H9 (cell line): ENCODE data around the gene ZMIZ1. TPM values are rescaled to one million over a fixed set of nuclear protein-coding genes. Genes with fewer than 3 reads are reported as not detected.

Source experiments
- DNase-seq: peaks from one replicate; pipeline ENCODE4 v3.0.0-alpha.2; 2017
- H2AFZ ChIP-seq: one replicate; pipeline ENCODE4 v1.6.1; 2013; ENCODE audit warnings: mild to moderate bottlenecking, low read length, control low read depth, moderate library complexity
- H2AK5ac ChIP-seq: 2 replicates; pipeline ENCODE4 v1.6.1; 2013; ENCODE audit warnings: low read length, control low read depth, mixed read lengths; ENCODE audit not compliant: insufficient read length
- H2BK120ac ChIP-seq: one replicate; pipeline ENCODE4 v1.6.1; 2013; ENCODE audit warnings: low read depth, mild to moderate bottlenecking, low read length, control low read depth, inconsistent platforms; ENCODE audit not compliant: poor library complexity, severe bottlenecking
- H2BK12ac ChIP-seq: 2 replicates; pipeline ENCODE4 v1.6.1; 2013; ENCODE audit warnings: low read length, control low read depth, mixed read lengths, low read depth; ENCODE audit not compliant: insufficient read length
- H2BK15ac ChIP-seq: 2 replicates; pipeline ENCODE4 v1.6.1; 2013; ENCODE audit warnings: low read depth, low read length, control low read depth
- H2BK20ac ChIP-seq: one replicate; pipeline ENCODE4 v1.6.1; 2013; ENCODE audit warnings: low read depth, mild to moderate bottlenecking, low read length, control low read depth, inconsistent platforms; ENCODE audit not compliant: poor library complexity, severe bottlenecking
- H2BK5ac ChIP-seq: 2 replicates; pipeline ENCODE4 v1.6.1; 2013; ENCODE audit warnings: low read length, control low read depth, mixed read lengths; ENCODE audit not compliant: insufficient read length
- H3K14ac ChIP-seq: 2 replicates; pipeline ENCODE4 v1.6.1; 2013; ENCODE audit warnings: low read length, control low read depth; ENCODE audit not compliant: insufficient read depth
- H3K18ac ChIP-seq: 2 replicates; pipeline ENCODE4 v1.6.1; 2013; ENCODE audit warnings: low read depth, mild to moderate bottlenecking, mixed read lengths, low read length, control low read depth; ENCODE audit not compliant: insufficient read length
- H3K23ac ChIP-seq: 2 replicates; pipeline ENCODE4 v1.6.1; 2013; ENCODE audit warnings: low read length, control low read depth, mixed read lengths, low read depth; ENCODE audit not compliant: insufficient read length
- H3K23me2 ChIP-seq: 2 replicates; pipeline ENCODE4 v1.6.1; 2013; ENCODE audit warnings: low read depth, mild to moderate bottlenecking, mixed read lengths, low read length, control low read depth; ENCODE audit not compliant: insufficient read length, poor library complexity, severe bottlenecking
- H3K27ac ChIP-seq: 2 replicates; pipeline ENCODE4 v1.5.1; 2013; ENCODE audit warnings: low read length, control low read depth, mixed read lengths, low read depth; ENCODE audit not compliant: insufficient read length
- H3K27me3 ChIP-seq: 2 replicates; pipeline ENCODE4 v1.6.1; 2013; ENCODE audit warnings: low read length, control low read depth, inconsistent platforms; ENCODE audit not compliant: insufficient read depth
- H3K4ac ChIP-seq: 2 replicates; pipeline ENCODE4 v1.6.1; 2013; ENCODE audit warnings: low read depth, mild to moderate bottlenecking, control low read depth, inconsistent platforms, low read length, moderate library complexity
- H3K4me1 ChIP-seq: 2 replicates; pipeline ENCODE4 v1.6.1; 2013; ENCODE audit warnings: low read length, control low read depth, inconsistent platforms; ENCODE audit not compliant: insufficient read depth
- H3K4me2 ChIP-seq: 2 replicates; pipeline ENCODE4 v1.6.1; 2013; ENCODE audit warnings: low read length, control low read depth, mixed read lengths; ENCODE audit not compliant: insufficient read length, insufficient read depth
- H3K56ac ChIP-seq: 2 replicates; pipeline ENCODE4 v1.6.1; 2013; ENCODE audit warnings: low read depth, mild to moderate bottlenecking, mixed read lengths, low read length, control low read depth; ENCODE audit not compliant: insufficient read length
- H3K79me1 ChIP-seq: 2 replicates; pipeline ENCODE4 v1.6.1; 2013; ENCODE audit warnings: low read depth, mild to moderate bottlenecking, moderate library complexity, low read length, control low read depth, inconsistent platforms; ENCODE audit not compliant: insufficient read depth, poor library complexity, severe bottlenecking
- H3K79me2 ChIP-seq: 2 replicates; pipeline ENCODE4 v1.6.1; 2013; ENCODE audit warnings: low read length, control low read depth, inconsistent platforms; ENCODE audit not compliant: insufficient read depth
- H3K9ac ChIP-seq: 2 replicates; pipeline ENCODE4 v1.6.1; 2013; ENCODE audit warnings: low read length, control low read depth, mixed read lengths; ENCODE audit not compliant: insufficient read length; ENCODE audit errors: extremely low read depth
- H3K9me3 ChIP-seq: one replicate; pipeline ENCODE4 v1.6.1; 2013; ENCODE audit warnings: low read depth, low read length, inconsistent platforms; ENCODE audit not compliant: control insufficient read depth
- H3T11ph ChIP-seq: one replicate; pipeline ENCODE4 v1.6.1; 2013; ENCODE audit warnings: mild to moderate bottlenecking, low read length, control low read depth, inconsistent platforms
- H4K20me1 ChIP-seq: one replicate; pipeline ENCODE4 v1.6.1; 2013; ENCODE audit not compliant: control insufficient read depth, insufficient read length, insufficient read depth
- H4K5ac ChIP-seq: 2 replicates; pipeline ENCODE4 v1.6.1; 2013; ENCODE audit warnings: low read depth, mild to moderate bottlenecking, mixed read lengths, low read length, control low read depth; ENCODE audit not compliant: insufficient read length
- H4K8ac ChIP-seq: replicated peaks from 2 replicates; pipeline ENCODE4 v1.6.1; 2013; ENCODE audit warnings: low read length, control low read depth, mixed read lengths, low read depth; ENCODE audit not compliant: insufficient read length
- H4K91ac ChIP-seq: 2 replicates; pipeline ENCODE4 v1.6.1; 2013; ENCODE audit warnings: low read depth, mild to moderate bottlenecking, moderate library complexity, mixed read lengths, low read length, control low read depth; ENCODE audit not compliant: insufficient read length
- H3K27ac Mint-ChIP-seq, 3 experiments: 2 replicates in 2 of 3; 3 replicates in 1 of 3; pipeline ENCODE4 v1.8.0; 2020 to 2021; ENCODE audit warnings: mixed read lengths in 3 of 3, mild to moderate bottlenecking in 1 of 3, moderate library complexity in 1 of 3
- H3K27me3 Mint-ChIP-seq: 2 replicates; pipeline ENCODE4 v1.8.0; 2021; ENCODE audit warnings: low read depth, mild to moderate bottlenecking, moderate library complexity, mixed read lengths
- H3K36me3 Mint-ChIP-seq, 3 experiments: 2 replicates in 2 of 3; 3 replicates in 1 of 3; pipeline ENCODE4 v1.8.0; 2020 to 2021; ENCODE audit warnings: low read depth in 3 of 3, mixed read lengths in 3 of 3; ENCODE audit not compliant: insufficient read depth in 1 of 3
- H3K4me1 Mint-ChIP-seq, 2 experiments: 2 replicates each; pipeline ENCODE4 v1.8.0; 2020; ENCODE audit warnings: mixed read lengths in 2 of 2
- H3K4me3 Mint-ChIP-seq, 2 experiments: 2 replicates in 1 of 2; 3 replicates in 1 of 2; pipeline ENCODE4 v1.8.0; 2020 to 2021; ENCODE audit warnings: mild to moderate bottlenecking in 2 of 2, mixed read lengths in 2 of 2, moderate library complexity in 1 of 2
- H3K9me3 Mint-ChIP-seq, 2 experiments: 2 replicates in 1 of 2; 3 replicates in 1 of 2; pipeline ENCODE4 v1.8.0; 2020; ENCODE audit warnings: mild to moderate bottlenecking in 2 of 2, mixed read lengths in 2 of 2, moderate library complexity in 1 of 2
- CTCF ChIP-seq: fragments of 200-600 bp; sonication (generic); conservative IDR thresholded peaks from 3 replicates; pipeline ENCODE4 v1.8.0; 2021; ENCODE audit warnings: antibody characterized with exemption, mild to moderate bottlenecking
- WGBS: extraction: QIAGEN DNeasy Blood & Tissue Kit; methylation state at CpG from one replicate; pipeline ENCODE4 v1.1.7; 2013; ENCODE audit warnings: missing lambda C conversion rate, low lambda C conversion rate, mixed read lengths; ENCODE audit not compliant: insufficient read length; ENCODE audit errors: extremely low coverage; 5-methylcytosine and 5-hydroxymethylcytosine counted together
- total RNA-seq: library from RNA; stranded (reverse); gene quantifications from 2 replicates; pipeline ENCODE4 v1.2.1, GENCODE V29; 2021

Gene ZMIZ1
- total RNA-seq, 1 experiment from 2014 or later, result 36.9 TPM

GRCh38 chr10:79023240-79024162 is 45.3 kb upstream of the ZMIZ1 start:
- H3K23me2 ChIP-seq, result no peaks in the 10 kb centered on the region
- H2AK5ac ChIP-seq, result no peak overlapping the region
- H3K23ac ChIP-seq, result no peak overlapping the region
- peaks cover 7 to 16% of the 10 kb centered on the region in 2 experiments for H3K4me1 Mint-ChIP-seq
- H4K91ac ChIP-seq, result no peak overlapping the region
- no peaks in the 10 kb centered on the region for H3K4me1 ChIP-seq
- no peak overlapping the region for H3K4me2 ChIP-seq
- no peak overlapping the region for H3K27ac ChIP-seq
- no peak overlapping the region for H4K8ac ChIP-seq
- no peak overlapping the region for H3K27ac Mint-ChIP-seq
- H3K36me3 Mint-ChIP-seq, result no peaks in the 10 kb centered on the region
- no peak overlapping the region for H2BK120ac ChIP-seq
- no peak overlapping the region for H3K9ac ChIP-seq
- H3K27me3 ChIP-seq, result no peaks in the 10 kb centered on the region
- H3K56ac ChIP-seq, result no peak overlapping the region
- no peak overlapping the region for H2BK5ac ChIP-seq
- no peak overlapping the region for H3K4me3 Mint-ChIP-seq
- WGBS, result no CpG with 5 or more reads among the region's 13 CpGs
- no peak overlapping the region for H2AFZ ChIP-seq
- H4K5ac ChIP-seq, result no peak overlapping the region
- H3K14ac ChIP-seq, result no peak overlapping the region; the same call in 1 of the 2 replicates
- no peak for DNase-seq
- H3K79me2 ChIP-seq, result no peaks in the 10 kb centered on the region
- no peak overlapping the region for H3T11ph ChIP-seq
- H3K27me3 Mint-ChIP-seq, result peaks cover 4% of the 10 kb centered on the region; the same call in 1 of the 2 replicates
- no peak overlapping the region for H3K4ac ChIP-seq
- H2BK20ac ChIP-seq, result no peak overlapping the region
- H4K20me1 ChIP-seq, result no peaks in the 10 kb centered on the region
- H3K18ac ChIP-seq, result no peak overlapping the region
- no peak for TF ChIP-seq CTCF
- H2BK12ac ChIP-seq, result no peak overlapping the region
- no peaks in the 10 kb centered on the region; a peak in 1 of 5 replicates for H3K9me3 Mint-ChIP-seq
- no peaks in the 10 kb centered on the region for H3K9me3 ChIP-seq
- no peaks in the 10 kb centered on the region for H3K79me1 ChIP-seq
- H2BK15ac ChIP-seq, result no peak overlapping the region
